Heart left ventricle (tissue), 13 donors: ENCODE data around the gene GOLGB1.

Source experiments
- CTCF ChIP-seq, 12 donors: fragments of 200-600 bp; sonication (generic) in 4 of 12; IDR thresholded peaks; one replicate each; pipeline versions ENCODE4 v1.5.0 to v1.8.0; 2018 to 2022; ENCODE audit warnings: antibody characterized with exemption in 12 of 12, mild to moderate bottlenecking in 5 of 12
- POLR2A ChIP-seq, 2 donors: fragments of 450-650 bp; IDR thresholded peaks; one replicate each; pipeline ENCODE4 v1.6.1; 2017; ENCODE audit warnings: antibody characterized with exemption in 2 of 2, mild to moderate bottlenecking in 2 of 2, moderate library complexity in 2 of 2
- donor health status: ischemic (EF 13 %, LVEDD 7.1; RV severe dilation, severe dysfunction).
- donor health status: DM: no; HTN: yes; CAD: no.
- donor health status: DM: no; HTN: no; CAD: no.
- donor health status: ischemic (EF 25% LVEDD 6.9; RV normal size, moderate dysfunction).
- donor health status: ischemic (EF 25% LVEDD 5.7; RV mildly dilated, moderate dysfunction).
- donor health status: ischemic (EF 35%, LVEDD 5.7; RV mildly dilated, moderate dysfunction).
- donor health status: nonischemic (EF 11% LVEDD 7.7; RV severe dilation, severe dysfunction).
- donor health status: DM: yes; HTN: yes; CAD: no.
- donor health status: PGD.
- donor health status: ischemic (EF 29% LVEDD 5.4; RV normal size, mild dysfunction).
- donor health status: nonischemic (EF 23%, LVEDD 6.1; RV moderate dilation, normal function).

- TF ChIP-seq CTCF (IDR thresholded peaks at IDR 0.05) (no peak), POLR2A (IDR thresholded peaks at IDR 0.05) (no peak)
These were observed 31.2 kb downstream of the GOLGB1 start for GRCh38 chr3:121718205-121718846.
